GM12891 (cell line): ENCODE measurements around the gene TMEM151A.
"Not testable (repeated sequence)": the region's sequence is repeated elsewhere in the genome, so short reads cannot be mapped to it uniquely, and the experiment has no call there.

Experiments
- DNase-seq: peaks from one replicate; pipeline ENCODE4 v3.0.0; 2011; ENCODE audit warnings: low spot score; ENCODE audit not compliant: insufficient read length
- FAIRE-seq: peaks from 2 replicates; lab custom pipeline; 2011; peaks lifted over from hg19 to GRCh38; lab: Jason Lieb, UNC
- PAX5 ChIP-seq: IDR thresholded peaks from 2 replicates; pipeline ENCODE4 v1.6.1; 2011; ENCODE audit warnings: low read length, moderate library complexity, mild to moderate bottlenecking; ENCODE audit not compliant: insufficient read depth, severe bottlenecking
- POLR2A ChIP-seq: IDR thresholded peaks from 2 replicates; pipeline ENCODE4 v1.6.1; 2011; ENCODE audit warnings: low read depth, low read length, control low read depth
- POLR2AphosphoS5 ChIP-seq: IDR thresholded peaks from 2 replicates; pipeline ENCODE4 v1.6.1; 2011; ENCODE audit warnings: low read depth, low read length, control low read depth
- POU2F2 ChIP-seq: IDR thresholded peaks from 2 replicates; pipeline ENCODE4 v1.6.1; 2011; ENCODE audit warnings: low read depth, mild to moderate bottlenecking, control low read depth, low read length, moderate library complexity
- SPI1 ChIP-seq: IDR thresholded peaks from 2 replicates; pipeline ENCODE4 v1.6.1; 2011; ENCODE audit warnings: low read depth, low read length, control low read depth
- TAF1 ChIP-seq: IDR thresholded peaks from 2 replicates; pipeline ENCODE4 v1.6.1; 2011; ENCODE audit warnings: low read depth, low read length, control low read depth

The TMEM151A gene

GRCh38 chr11:66276619-66277018 lies 15.1 kb upstream of the TMEM151A start:
- FAIRE-seq, DNase-seq: not testable (repeated sequence)
- 0 out of 2 replicates have a peak, but pooled peaks have one; percentile 20 for TF ChIP-seq POLR2AphosphoS5

- not testable (repeated sequence) for FAIRE-seq, DNase-seq
Measured at GRCh38 chr11:66277064-66277463, 14.6 kb upstream of the TMEM151A start.

GRCh38 chr11:66277471-66278362 lies 14.0 kb upstream of the TMEM151A start, which contains the start of gene CNIH2:
TSS of gene CNIH2 (plus strand) at chr11:66278175. CDS start at chr11:66278457, 282 bp downstream.
- TF ChIP-seq POLR2AphosphoS5 (peak; percentile 57; the same call in 1 of the 2 replicates), POLR2A (no peak; the same call in 1 of the 2 replicates), SPI1 (no peak), POU2F2 (no peak), TAF1 (no peak), PAX5 (no peak)
- DNase-seq (peak; percentile 74), FAIRE-seq (peak; percentile 76)

- FAIRE-seq (no peak), DNase-seq (no peak)
- TF ChIP-seq POLR2AphosphoS5 (no peak), POLR2A (peak; percentile 29; the same call in 1 of the 2 replicates), SPI1 (no peak), POU2F2 (no peak)
Measured at GRCh38 chr11:66278363-66279091, 13.2 kb upstream of the TMEM151A start.

- DNase-seq (no peak), FAIRE-seq (no peak)
- no peak for TF ChIP-seq POLR2AphosphoS5
- TF ChIP-seq SPI1: no peak
- TF ChIP-seq TAF1: no peak
- no peak for TF ChIP-seq POLR2A
- TF ChIP-seq POU2F2: no peak
- no peak for TF ChIP-seq PAX5
Measured at GRCh38 chr11:66279092-66279734, 12.5 kb upstream of the TMEM151A start.

- TF ChIP-seq SPI1 (no peak), POLR2A (no peak), PAX5 (no peak), POLR2AphosphoS5 (no peak), POU2F2 (no peak), TAF1 (no peak)
- no peak for FAIRE-seq
- no peak for DNase-seq
Measured at GRCh38 chr11:66280428-66280827, 11.3 kb upstream of the TMEM151A start.

- TF ChIP-seq POLR2AphosphoS5 (no peak), PAX5 (no peak), POLR2A (no peak), SPI1 (no peak), POU2F2 (no peak), TAF1 (no peak)
- DNase-seq (no peak), FAIRE-seq (no peak)
Measured at GRCh38 chr11:66281001-66281400, 10.7 kb upstream of the TMEM151A start.

- TF ChIP-seq SPI1 (no peak), POLR2AphosphoS5 (no peak; the same call in 1 of the 2 replicates), POU2F2 (no peak), PAX5 (no peak), TAF1 (no peak), POLR2A (no peak)
- FAIRE-seq (no peak), DNase-seq (no peak)
Measured at GRCh38 chr11:66281776-66282467, 9.8 kb upstream of the TMEM151A start.
